Islet precursor cell (in vitro differentiated cells): Measurements from ENCODE around the gene SLC6A16.

Source experiments
- DNase-seq: peaks from one replicate; pipeline ENCODE4 v3.0.0-alpha.2; 2018

The SLC6A16 gene

GRCh38 chr19:49344505-49345423 lies 19.8 kb upstream of the SLC6A16 start:
- no peak for DNase-seq

GRCh38 chr19:49343123-49343522 lies 18.1 kb upstream of the SLC6A16 start:
- no peak for DNase-seq

GRCh38 chr19:49342291-49342721 lies 17.3 kb upstream of the SLC6A16 start:
- DNase-seq: peak; percentile 42

- peak; percentile 38 for DNase-seq
Observed at GRCh38 chr19:49340865-49341718, 16.1 kb upstream of the SLC6A16 start.

- DNase-seq: peak; percentile 74
Observed at GRCh38 chr19:49340069-49340864, 15.3 kb upstream of the SLC6A16 start.

- peak; percentile 96 for DNase-seq
Observed at GRCh38 chr19:49339301-49340068, 14.5 kb upstream of the SLC6A16 start.

- peak; percentile 97 for DNase-seq
Observed at GRCh38 chr19:49338691-49339300, 13.8 kb upstream of the SLC6A16 start.

- peak; percentile 61 for DNase-seq
Observed at GRCh38 chr19:49338023-49338677, 13.2 kb upstream of the SLC6A16 start.

GRCh38 chr19:49337267-49338022 lies 12.5 kb upstream of the SLC6A16 start:
- peak; percentile 54 for DNase-seq

GRCh38 chr19:49336482-49337266 lies 11.7 kb upstream of the SLC6A16 start:
- peak; percentile 38 for DNase-seq

- DNase-seq: peak; percentile 16
Observed at GRCh38 chr19:49335784-49336481, 10.9 kb upstream of the SLC6A16 start.

- DNase-seq: peak; percentile 43
Observed at GRCh38 chr19:49335071-49335783, 10.2 kb upstream of the SLC6A16 start, which contains the start of gene CD37. Gene CD37, plus strand, starts transcription at chr19:49335406. Its CDS starts 135 bp downstream, at chr19:49335541.

- peak; percentile 49 for DNase-seq
Observed at GRCh38 chr19:49333811-49334288, 8.9 kb upstream of the SLC6A16 start.

- no peak for DNase-seq
Observed at GRCh38 chr19:49333418-49333805, 8.4 kb upstream of the SLC6A16 start.

GRCh38 chr19:49332691-49333417 lies 7.9 kb upstream of the SLC6A16 start:
- peak; percentile 8 for DNase-seq

- peak; percentile 68 for DNase-seq
Observed at GRCh38 chr19:49331616-49332055, 6.6 kb upstream of the SLC6A16 start.

GRCh38 chr19:49331187-49331586 lies 6.2 kb upstream of the SLC6A16 start:
- peak; percentile 18 for DNase-seq
